Liver (tissue), 9 donors: ENCODE results near the gene ARHGAP23. TPM values are rescaled to one million over a fixed set of nuclear protein-coding genes. Genes with fewer than 3 reads are reported as not detected.

Source experiments
- DNase-seq: peaks from one replicate; pipeline ENCODE4 v3.0.0-alpha.2; 2017; ENCODE audit warnings: low spot score
- H3K27ac ChIP-seq, 2 donors: one replicate each; pipeline ENCODE4 v1.7.0; 2013; ENCODE audit warnings: inconsistent platforms in 2 of 2, low read length in 2 of 2, control low read depth in 1 of 2, low read depth in 1 of 2, mild to moderate bottlenecking in 1 of 2
- H3K27me3 ChIP-seq, 4 donors: one replicate each; pipeline versions ENCODE4 v1.6.1 to v1.7.0; 2013; ENCODE audit warnings: low read length in 3 of 4, inconsistent platforms in 1 of 4, mild to moderate bottlenecking in 1 of 4, moderate library complexity in 1 of 4; ENCODE audit not compliant: control insufficient read depth in 4 of 4, insufficient read depth in 4 of 4
- H3K36me3 ChIP-seq, 4 donors: one replicate each; pipeline versions ENCODE4 v1.6.1 to v1.7.0; 2013; ENCODE audit warnings: low read length in 3 of 4, mild to moderate bottlenecking in 3 of 4, low read depth in 1 of 4, moderate library complexity in 1 of 4; ENCODE audit not compliant: control insufficient read depth in 4 of 4, insufficient read depth in 3 of 4
- H3K4me1 ChIP-seq, 4 donors: one replicate each; pipeline versions ENCODE4 v1.6.1 to v1.7.0; 2013; ENCODE audit warnings: low read length in 3 of 4, mild to moderate bottlenecking in 3 of 4, moderate library complexity in 1 of 4; ENCODE audit not compliant: control insufficient read depth in 4 of 4, insufficient read depth in 4 of 4
- H3K4me3 ChIP-seq, 3 donors: one replicate each; pipeline versions ENCODE4 v1.6.1 to v1.7.0; 2013; ENCODE audit warnings: low read length in 3 of 3, control low read depth in 1 of 3, low read depth in 1 of 3, mild to moderate bottlenecking in 1 of 3
- H3K9ac ChIP-seq, 2 donors: one replicate each; pipeline ENCODE4 v1.7.0; 2013; ENCODE audit warnings: low read length in 2 of 2, mild to moderate bottlenecking in 2 of 2, moderate library complexity in 2 of 2, control low read depth in 1 of 2, low read depth in 1 of 2
- H3K9me3 ChIP-seq, 4 donors: one replicate each; pipeline versions ENCODE4 v1.6.1 to v1.7.0; 2013; ENCODE audit warnings: low read length in 3 of 4; ENCODE audit not compliant: control insufficient read depth in 4 of 4
- CTCF ChIP-seq: fragments of 150-350 bp; IDR thresholded peaks from 2 replicates; pipeline ENCODE4 v1.5.1; 2017; ENCODE audit warnings: improper control_type of control experiment, low read depth, low read length; ENCODE audit not compliant: missing input control
- GABPA ChIP-seq, 2 donors: IDR thresholded peaks in 1 of 2; conservative IDR thresholded peaks in 1 of 2; 2 replicates each; pipeline ENCODE4 v1.6.1; 2016; ENCODE audit warnings: antibody characterized with exemption in 2 of 2, mild to moderate bottlenecking in 1 of 2, moderate library complexity in 1 of 2
- HNF4G ChIP-seq: IDR thresholded peaks from 2 replicates; pipeline ENCODE4 v1.6.1; 2016; ENCODE audit warnings: antibody characterized with exemption
- JUND ChIP-seq, 2 donors: IDR thresholded peaks; 2 replicates each; pipeline ENCODE4 v1.6.1; 2016; ENCODE audit warnings: antibody characterized with exemption in 2 of 2
- MAX ChIP-seq: IDR thresholded peaks from 2 replicates; pipeline ENCODE4 v1.6.1; 2016; ENCODE audit warnings: antibody characterized with exemption
- NR2F2 ChIP-seq: IDR thresholded peaks from 2 replicates; pipeline ENCODE4 v1.6.1; 2016; ENCODE audit warnings: antibody characterized with exemption
- RAD21 ChIP-seq, 2 donors: IDR thresholded peaks; 2 replicates each; pipeline ENCODE4 v1.6.1; 2016; ENCODE audit warnings: antibody characterized with exemption in 2 of 2, mild to moderate bottlenecking in 2 of 2
- REST ChIP-seq: IDR thresholded peaks from 2 replicates; pipeline ENCODE4 v1.6.1; 2016; ENCODE audit warnings: antibody characterized with exemption, mild to moderate bottlenecking
- SP1 ChIP-seq: IDR thresholded peaks from 2 replicates; pipeline ENCODE4 v1.6.1; 2018; ENCODE audit warnings: antibody characterized with exemption, mild to moderate bottlenecking
- WGBS: extraction: QIAGEN DNeasy Blood & Tissue Kit; methylation state at CpG from one replicate; pipeline ENCODE4 v1.1.7; 2013; 5-methylcytosine and 5-hydroxymethylcytosine counted together
- polyA plus RNA-seq, 2 donors: library from polyadenylated mRNA; stranded (reverse) in 1 of 2; unstranded in 1 of 2; fragments of 200-250 nt in 1 of 2; fragments of >200 nt in 1 of 2; fragmentation: Nextera tagmentation in 1 of 2; extraction: Ambion mirVana in 1 of 2; gene quantifications; one replicate each; pipeline versions ENCODE4 v1.2.1 to v1.2.3, GENCODE V29; 2013 to 2015
- total RNA-seq, 2 donors: library from RNA; depleted of rRNA; stranded (reverse); fragments of >200 nt; gene quantifications; one replicate each; pipeline ENCODE4 v1.2.3, GENCODE V29; 2014
- donor health status: healthy.
- donor health status: healthy.
- donor health status: healthy.
- donor health status: healthy.
- donor health status: healthy.

The ARHGAP23 gene
- total and polyA plus RNA-seq, 4 donors, result 0.28 to 31.8 (median 4.6) TPM

GRCh38 chr17:38443356-38444031, 15.2 kb downstream of the ARHGAP23 start:
- no peak for DNase-seq
- no peak overlapping the region for H3K9ac ChIP-seq
- H3K4me3 ChIP-seq, result no peak overlapping the region
- 49% methylated on average over 7 of the region's 7 CpGs for WGBS
- H3K36me3 ChIP-seq, result no peaks in the 10 kb centered on the region
- no peaks in the 10 kb centered on the region for H3K9me3 ChIP-seq
- no peaks in the 10 kb centered on the region for H3K27me3 ChIP-seq
- no peak overlapping the region for H3K27ac ChIP-seq
- no peak for TF ChIP-seq SP1
- no peak for TF ChIP-seq GABPA (IDR thresholded peaks at IDR 0.05 in 1 of 2, conservative IDR thresholded peaks at IDR 0.05 in 1 of 2)
- TF ChIP-seq CTCF, result no peak
- H3K4me1 ChIP-seq, result no peaks in the 10 kb centered on the region

GRCh38 chr17:38444151-38444550, 15.9 kb downstream of the ARHGAP23 start:
- no peak overlapping the region for H3K9ac ChIP-seq
- WGBS, result 11% methylated on average over 14 of the region's 14 CpGs
- no peaks in the 10 kb centered on the region for H3K9me3 ChIP-seq
- no peaks in the 10 kb centered on the region for H3K27me3 ChIP-seq
- TF ChIP-seq CTCF, result peak; percentile 81
- TF ChIP-seq RAD21 (IDR thresholded peaks at IDR 0.05), result peak; percentile 85 to 93
- TF ChIP-seq NR2F2, result no peak
- no peak overlapping the region for H3K27ac ChIP-seq
- H3K4me1 ChIP-seq, result no peaks in the 10 kb centered on the region
- peak; percentile 68 for DNase-seq
- no peaks in the 10 kb centered on the region for H3K36me3 ChIP-seq
- no peak overlapping the region for H3K4me3 ChIP-seq

GRCh38 chr17:38447502-38448085, 19.3 kb downstream of the ARHGAP23 start:
- no peak for TF ChIP-seq JUND (IDR thresholded peaks at IDR 0.05)
- TF ChIP-seq SP1, result no peak
- TF ChIP-seq REST, result no peak
- no peak for TF ChIP-seq MAX
- TF ChIP-seq CTCF, result no peak
- TF ChIP-seq HNF4G, result no peak
- Histone ChIP-seq H3K27ac (peak overlapping the region in 1 of 2 donors; percentile 25), H3K9me3 (no peaks in the 10 kb centered on the region), H3K4me1 (peaks cover 0 to 5% (median 1%) of the 10 kb centered on the region in 4 donors), H3K4me3 (no peak overlapping the region), H3K36me3 (no peaks in the 10 kb centered on the region), H3K9ac (no peak overlapping the region), H3K27me3 (no peaks in the 10 kb centered on the region)
- 50% methylated on average over 2 of the region's 2 CpGs for WGBS
- DNase-seq, result no peak
